HepG2 (cell line): ENCODE measurements around the gene TRMU. TPM values are rescaled to one million over a fixed set of nuclear protein-coding genes. Genes with fewer than 3 reads are reported as not detected.

ENCODE experiments used
- ATF6 ChIP-seq: sonication (generic); formaldehyde crosslinking; conservative IDR thresholded peaks from 2 replicates; pipeline ENCODE4 v1.4.0; 2020; ENCODE audit warnings: missing genetic modification reagents
- ATM ChIP-seq: fragments of 450-650 bp; IDR thresholded peaks from 2 replicates; pipeline ENCODE4 v1.7.1; 2017; ENCODE audit warnings: mild to moderate bottlenecking, borderline replicate concordance
- DZIP1 ChIP-seq: sonication (generic); formaldehyde crosslinking; IDR thresholded peaks from 2 replicates; pipeline ENCODE4 v1.5.0; 2020; ENCODE audit warnings: mild to moderate bottlenecking, missing genetic modification reagents
- MAFK ChIP-seq, 2 experiments: IDR thresholded peaks in 1 of 2; conservative IDR thresholded peaks in 1 of 2; 2 replicates each; pipeline ENCODE4 v1.6.1; 2011; ENCODE audit warnings: improper control_type of control experiment in 2 of 2, low read length in 2 of 2
- MXD4 ChIP-seq: IDR thresholded peaks from 2 replicates; pipeline ENCODE4 v1.6.1; 2016; ENCODE audit warnings: mild to moderate bottlenecking, missing biosample characterization, missing genetic modification reagents
- MYC ChIP-seq: sonication (generic); formaldehyde crosslinking; IDR thresholded peaks from 2 replicates; pipeline ENCODE4 v1.9.0; 2021; ENCODE audit warnings: missing genetic modification reagents, borderline replicate concordance
- ONECUT2 ChIP-seq: sonication (generic); formaldehyde crosslinking; IDR thresholded peaks from 2 replicates; pipeline ENCODE4 v1.4.0; 2020; ENCODE audit warnings: missing genetic modification reagents
- RAD51 ChIP-seq: fragments of 450-650 bp; IDR thresholded peaks from 2 replicates; pipeline ENCODE4 v1.6.1; 2016; ENCODE audit warnings: borderline replicate concordance
- RERE ChIP-seq: IDR thresholded peaks from 2 replicates; pipeline ENCODE4 v1.6.1; 2016; ENCODE audit warnings: low read depth, missing genetic modification reagents, missing compliant biosample characterization
- SOX6 ChIP-seq, 2 experiments: fragments of 450-650 bp in 1 of 2; sonication (generic) in 1 of 2; formaldehyde crosslinking in 1 of 2; IDR thresholded peaks; 2 replicates each; pipeline versions ENCODE4 v1.4.0 to v1.6.1; 2017 to 2020; ENCODE audit warnings: antibody characterized with exemption in 1 of 2, mild to moderate bottlenecking in 1 of 2, missing genetic modification reagents in 1 of 2
- ZFP82 ChIP-seq: sonication (generic); formaldehyde crosslinking; IDR thresholded peaks from 2 replicates; pipeline ENCODE4 v1.5.1; 2020; ENCODE audit warnings: mild to moderate bottlenecking, missing genetic modification reagents, borderline replicate concordance
- ZNF160 ChIP-seq: sonication (generic); formaldehyde crosslinking; IDR thresholded peaks from 2 replicates; pipeline ENCODE4 v1.8.0; 2022; ENCODE audit warnings: mild to moderate bottlenecking, inconsistent platforms, missing genetic modification reagents
- ZNF24 ChIP-seq: fragments of 450-650 bp; IDR thresholded peaks from 2 replicates; pipeline ENCODE4 v1.6.1; 2017; ENCODE audit warnings: antibody characterized with exemption, mild to moderate bottlenecking
- ZNF329 ChIP-seq: sonication (generic); formaldehyde crosslinking; IDR thresholded peaks from 2 replicates; pipeline ENCODE4 v1.9.0; 2021; ENCODE audit warnings: low read depth, mild to moderate bottlenecking, missing genetic modification reagents
- ZNF547 ChIP-seq: sonication (generic); formaldehyde crosslinking; IDR thresholded peaks from 2 replicates; pipeline ENCODE4 v1.5.1; 2020; ENCODE audit warnings: mild to moderate bottlenecking, missing genetic modification reagents
- ZNF598 ChIP-seq: sonication (generic); formaldehyde crosslinking; IDR thresholded peaks from 2 replicates; pipeline ENCODE4 v1.5.1; 2020; ENCODE audit warnings: mild to moderate bottlenecking, missing genetic modification reagents, borderline replicate concordance
- ZNF775 ChIP-seq: sonication (generic); formaldehyde crosslinking; IDR thresholded peaks from 2 replicates; pipeline ENCODE4 v1.4.0; 2020; ENCODE audit warnings: missing genetic modification reagents, mild to moderate bottlenecking, moderate library complexity, borderline replicate concordance
- ZNF776 ChIP-seq: sonication (generic); formaldehyde crosslinking; IDR thresholded peaks from 2 replicates; pipeline ENCODE4 v1.4.0; 2020; ENCODE audit warnings: mild to moderate bottlenecking, missing genetic modification reagents
- ZNF891 ChIP-seq: sonication (generic); formaldehyde crosslinking; IDR thresholded peaks from 2 replicates; pipeline ENCODE4 v1.5.0; 2020; ENCODE audit warnings: mild to moderate bottlenecking, missing genetic modification reagents
- ZSCAN30 ChIP-seq: sonication (generic); formaldehyde crosslinking; IDR thresholded peaks from 2 replicates; pipeline ENCODE4 v1.5.0; 2020; ENCODE audit warnings: mild to moderate bottlenecking, missing genetic modification reagents
- polyA plus RNA-seq, 8 experiments: library from polyadenylated mRNA; depleted of rRNA in 3 of 8; stranded (reverse) in 7 of 8; unstranded in 1 of 8; fragments of >200 nt; fragmentation: Illumina TruSeq in 4 of 8; extraction: Trizol in 4 of 8; gene quantifications; 2 replicates each; pipeline versions ENCODE4 v1.2.1 to v1.2.3, GENCODE V29; 2011 to 2016; ENCODE audit warnings: low read depth in 4 of 8, missing spikeins in 1 of 8, mixed read lengths in 1 of 8; ENCODE audit not compliant: insufficient read depth in 1 of 8
- total RNA-seq, 5 experiments: library from RNA; depleted of rRNA; stranded (reverse); fragments of >200 nt; fragmentation: Illumina TruSeq; extraction: Trizol; gene quantifications; 2 replicates each; pipeline ENCODE4 v1.2.3, GENCODE V29; 2016; ENCODE audit warnings: low read depth in 1 of 5

Gene TRMU
- total and polyA plus RNA-seq, 2 of the 13 experiments (the other 11 are each of a cell fraction or from before 2014, with no cell fraction given) = 31.0 to 50.2 TPM

- TF ChIP-seq ZNF775 (CRISPR knock-in tag) (no peak), ZNF24 (no peak), MYC (CRISPR knock-in tag) (no peak; the same call in 1 of the 2 replicates), ZFP82 (CRISPR knock-in tag) (no peak), MXD4 (CRISPR knock-in tag) (0 out of 2 replicates have a peak, but pooled peaks have one; percentile 16), RERE (CRISPR knock-in tag) (0 out of 2 replicates have a peak, but pooled peaks have one; percentile 13), ZNF598 (no peak), ZSCAN30 (CRISPR knock-in tag) (no peak), DZIP1 (CRISPR knock-in tag) (no peak), ONECUT2 (no peak), ZNF160 (CRISPR knock-in tag) (no peak), RAD51 (no peak), ZNF776 (CRISPR knock-in tag) (no peak), ZNF891 (CRISPR knock-in tag) (no peak), SOX6 (IDR thresholded peaks at IDR 0.05) (no peak), SOX6 (CRISPR knock-in tag; IDR thresholded peaks at IDR 0.05) (peak; percentile 41; the same call in 1 of the 2 replicates), ZNF329 (CRISPR knock-in tag) (no peak), MAFK (conservative IDR thresholded peaks at IDR 0.05 in 1 of 2, IDR thresholded peaks at IDR 0.05 in 1 of 2; ENCODE audit: low read length in 2 of 2) (no peak), ZNF547 (CRISPR knock-in tag) (peak; percentile 74; the same call in 1 of the 2 replicates), ATM (no peak), ATF6 (no peak)
Observed at GRCh38 chr22:46362203-46362933, 26.9 kb downstream of the TRMU start (continued).
